HG02884 (cell line): ENCODE data around the gene MUC7.
"Not testable (repeated sequence)": the region's sequence is repeated elsewhere in the genome, so short reads cannot be mapped to it uniquely, and the experiment has no call there.

Experiments
- ATAC-seq: cut with Tn5 transposase; IDR thresholded peaks from one replicate; pipeline ENCODE4 v1.9.1; 2021; ENCODE audit warnings: mild to moderate bottlenecking, moderate library complexity; ENCODE audit not compliant: unreplicated experiment

MUC7 gene

GRCh38 chr4:70471897-70472296, at the start of gene MUC7:
MUC7 (plus strand) TSS chr4:70472197; CDS start chr4:70474022, 1,825 bp downstream.
- ATAC-seq, result no peak

DNA sequence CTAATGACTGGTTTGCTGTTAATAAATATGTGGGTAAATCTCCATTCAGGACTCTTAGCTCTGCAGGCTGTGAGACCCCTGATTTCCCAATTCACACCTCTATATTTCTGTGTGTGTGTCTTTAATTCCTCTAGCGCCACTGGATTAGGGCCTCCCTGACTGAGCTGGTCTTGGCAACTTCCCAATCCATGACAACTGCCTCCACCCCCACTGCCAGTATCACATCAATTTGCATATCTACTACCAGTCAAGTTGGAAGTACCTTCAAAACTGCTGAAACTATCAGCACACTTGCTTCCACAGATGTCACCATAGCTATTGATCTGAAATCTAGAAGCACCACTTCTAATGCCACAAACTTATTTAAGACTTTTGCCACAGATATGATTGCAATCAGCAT, 46.7 kb upstream of the MUC7 start:
- no peak for ATAC-seq

DNA sequence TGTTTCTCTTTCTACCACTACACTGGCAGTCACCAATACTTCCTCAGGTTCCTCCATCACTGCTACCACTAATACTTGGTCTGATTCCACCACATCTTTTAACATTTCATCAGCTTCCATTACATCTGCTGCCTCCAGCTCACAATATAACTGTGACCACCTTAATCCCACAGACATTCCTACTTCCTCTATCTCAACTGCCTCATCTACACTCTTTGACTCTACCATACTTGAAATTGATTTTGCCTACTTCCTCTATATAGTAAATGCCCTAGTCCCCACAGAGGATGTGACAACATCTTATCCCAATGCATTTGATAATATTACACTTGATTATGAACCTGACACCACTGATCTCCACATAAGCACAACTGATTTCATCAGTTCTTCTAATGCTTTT, 45.2 kb upstream of the MUC7 start:
- no peak for ATAC-seq

- no peak for ATAC-seq
Observed at GRCh38 chr4:70437197-70437596, 34.8 kb upstream of the MUC7 start.

GRCh38 chr4:70442474-70442873, 29.5 kb upstream of the MUC7 start:
- ATAC-seq, result no peak

GRCh38 chr4:70443329-70443728, 28.7 kb upstream of the MUC7 start:
- no peak for ATAC-seq

DNA sequence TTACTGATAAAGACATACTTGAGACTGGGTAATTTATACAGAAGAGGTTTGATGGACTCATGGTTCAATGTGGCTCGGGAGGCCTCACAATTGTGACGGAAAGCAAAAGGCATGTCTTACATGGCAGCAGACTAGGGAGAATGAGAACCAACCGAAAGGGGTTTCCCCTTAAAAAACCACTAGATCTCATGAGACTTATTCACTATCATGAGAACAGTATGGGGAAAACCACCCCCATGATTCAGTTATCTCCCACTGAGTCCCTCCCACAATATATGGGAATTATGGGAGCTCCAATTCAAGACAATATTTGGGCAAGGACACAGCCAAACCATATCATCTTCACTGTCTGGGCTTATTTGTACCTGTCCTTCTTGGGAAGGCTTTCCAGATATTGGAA, 22.8 kb upstream of the MUC7 start:
- peak; percentile 84 for ATAC-seq

DNA sequence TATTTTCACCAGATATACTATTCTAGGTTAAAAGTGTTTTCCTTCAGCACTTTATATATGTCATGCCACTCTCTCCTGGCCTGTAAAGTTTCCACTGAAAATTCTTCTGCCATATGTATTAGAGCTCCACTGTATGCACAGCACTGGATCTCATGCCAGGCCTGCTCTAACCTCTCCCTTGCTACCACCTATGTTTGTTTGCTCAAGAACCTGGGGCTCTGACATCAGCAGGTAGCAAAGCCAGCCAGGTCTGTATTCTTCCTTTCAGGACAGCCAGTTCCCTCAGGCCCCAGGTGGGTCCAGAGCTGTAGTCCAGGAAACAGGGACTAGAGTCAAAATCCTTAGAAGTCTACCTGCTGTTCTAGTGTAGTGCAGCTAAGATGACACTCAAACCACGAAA, 19.1 kb upstream of the MUC7 start:
- no peak for ATAC-seq

DNA sequence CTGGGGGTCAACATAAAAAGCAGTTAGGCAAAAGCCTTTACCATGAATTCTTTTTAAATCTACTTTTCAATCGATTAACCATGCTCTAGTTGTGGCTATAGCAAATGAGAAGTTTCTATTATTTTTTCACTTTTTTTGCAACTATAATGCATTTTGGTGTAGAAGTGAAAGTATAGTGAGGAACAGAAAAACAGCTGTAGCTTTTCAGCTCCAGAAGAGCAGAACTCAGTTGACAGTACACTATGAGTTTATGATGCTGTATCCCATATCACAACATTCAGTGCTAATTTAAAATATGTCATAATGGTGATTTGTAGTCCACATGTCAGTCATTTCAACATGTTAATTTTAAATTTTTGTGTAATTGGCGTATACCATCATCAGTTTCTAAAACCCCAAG, 8.7 kb upstream of the MUC7 start:
- ATAC-seq, result no peak

GRCh38 chr4:70473679-70474078, 1.7 kb downstream of the MUC7 start:
- no peak for ATAC-seq

DNA sequence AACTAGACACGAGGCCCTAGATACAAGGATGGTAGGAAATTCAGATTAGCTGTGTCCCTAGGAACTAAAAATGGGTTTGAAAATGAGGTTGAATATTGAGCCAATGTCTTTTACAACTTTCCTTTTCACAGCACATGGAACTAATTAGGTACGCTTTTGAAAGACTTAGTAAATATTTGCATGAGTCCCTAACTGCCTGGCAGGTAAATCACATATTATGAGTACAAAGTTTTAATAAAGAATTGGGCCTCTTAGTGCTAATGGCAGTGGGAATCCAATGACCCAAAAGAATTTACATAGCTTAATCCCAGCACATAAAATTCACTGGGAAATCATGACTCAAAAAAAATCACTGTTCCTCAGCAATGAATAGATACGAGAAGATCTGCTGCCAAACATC, 16.8 kb downstream of the MUC7 start:
- ATAC-seq, result no peak

GRCh38 chr4:70496231-70496630, 24.2 kb downstream of the MUC7 start:
- no peak for ATAC-seq

- not testable (repeated sequence) for ATAC-seq
Observed at GRCh38 chr4:70501838-70502237, 29.8 kb downstream of the MUC7 start.

GRCh38 chr4:70504733-70505132, 32.7 kb downstream of the MUC7 start:
- peak; percentile 29 for ATAC-seq

DNA sequence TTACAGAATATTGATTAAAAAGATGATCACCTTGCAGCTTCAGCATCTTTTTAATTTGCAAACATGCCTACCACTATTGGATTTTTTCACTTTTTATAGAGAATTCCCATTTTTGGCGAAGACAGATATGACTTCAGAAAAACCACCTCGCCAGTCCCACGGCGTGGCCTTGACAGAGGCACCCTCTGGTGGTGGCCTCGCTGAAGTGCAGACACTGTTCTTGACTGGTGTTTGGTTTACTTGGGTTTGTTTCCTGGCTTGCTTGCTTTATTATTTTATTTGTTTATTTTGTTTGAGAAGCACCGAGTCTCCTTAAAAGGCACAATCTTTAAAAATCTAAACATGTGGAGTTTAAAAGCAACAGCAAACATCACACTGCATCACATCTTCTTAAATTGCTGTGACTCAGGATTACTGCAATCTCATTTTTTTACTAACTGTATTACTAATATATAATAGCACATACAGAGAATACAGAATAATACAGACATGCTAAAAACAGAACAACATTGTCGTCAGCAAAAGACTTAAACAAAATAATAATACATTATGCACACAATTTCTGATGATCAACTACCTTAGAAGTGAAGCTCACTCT, 33.3 kb downstream of the MUC7 start:
- peak; percentile 96 for ATAC-seq

- no peak for ATAC-seq
Observed at GRCh38 chr4:70508801-70509200, 36.8 kb downstream of the MUC7 start.

DNA sequence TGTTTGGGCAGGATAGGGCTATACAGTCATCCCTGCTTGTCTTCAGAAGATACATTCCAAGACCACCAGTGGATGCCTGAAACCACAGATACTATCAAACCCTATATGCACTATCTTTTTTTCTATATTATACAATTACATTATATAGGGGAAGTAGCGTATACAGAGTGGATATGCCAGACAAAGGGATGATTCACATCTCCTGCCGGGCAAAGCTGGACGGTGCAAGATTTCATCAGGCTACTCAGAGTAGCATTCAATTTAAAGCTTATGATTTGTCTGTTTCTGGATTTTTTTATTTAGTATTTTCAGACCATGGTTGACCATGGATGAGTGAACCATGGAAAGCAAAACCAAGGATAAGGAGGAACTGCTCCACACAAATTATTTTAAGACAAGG, 39.4 kb downstream of the MUC7 start:
- no peak for ATAC-seq

- no peak for ATAC-seq
Observed at GRCh38 chr4:70515367-70516250, 43.6 kb downstream of the MUC7 start.

DNA sequence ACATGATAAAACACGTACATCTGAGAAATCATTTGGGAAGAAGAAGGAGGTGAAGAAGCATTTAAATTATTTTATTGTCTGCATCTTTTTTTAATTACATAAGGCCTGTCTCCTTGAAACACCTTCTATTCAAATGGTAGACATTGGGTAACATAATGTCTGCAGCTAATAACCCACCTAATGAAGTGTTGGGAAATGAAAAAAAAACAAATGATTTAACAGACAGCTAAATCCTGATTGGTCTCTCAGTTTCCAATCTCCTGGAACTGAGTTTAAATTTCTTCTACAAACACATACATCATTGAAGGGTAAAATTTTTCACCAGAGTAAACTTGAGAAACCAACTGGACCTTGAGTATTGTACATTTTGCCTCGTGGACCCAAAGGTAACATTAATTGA, 46.3 kb downstream of the MUC7 start, which contains the start of gene AMTN:
TSS of gene AMTN (plus strand) at position 301 of the 400 bp plus-strand sequence. CDS start 209 bp downstream, outside the sequence.
- ATAC-seq, result no peak

DNA sequence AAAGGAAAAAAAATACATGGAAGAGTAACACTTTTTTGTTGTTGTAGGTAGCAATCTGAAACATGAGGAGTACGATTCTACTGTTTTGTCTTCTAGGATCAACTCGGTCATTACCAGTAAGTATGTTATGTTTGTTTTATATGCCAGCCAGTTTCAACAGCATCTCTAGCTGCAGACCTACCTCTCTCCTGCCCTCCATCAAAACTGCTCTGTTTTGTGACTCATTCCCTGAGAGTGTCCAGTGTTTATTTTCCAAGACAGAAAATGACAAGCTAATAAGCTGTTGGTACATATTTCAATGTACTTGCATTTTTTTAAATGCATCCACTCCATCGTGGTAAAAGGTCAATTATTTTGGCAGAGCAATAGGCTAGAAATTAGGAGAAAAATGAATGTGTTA, 46.7 kb downstream of the MUC7 start:
- no peak for ATAC-seq

GRCh38 chr4:70522626-70523025, 50.6 kb downstream of the MUC7 start:
- ATAC-seq, result no peak

DNA sequence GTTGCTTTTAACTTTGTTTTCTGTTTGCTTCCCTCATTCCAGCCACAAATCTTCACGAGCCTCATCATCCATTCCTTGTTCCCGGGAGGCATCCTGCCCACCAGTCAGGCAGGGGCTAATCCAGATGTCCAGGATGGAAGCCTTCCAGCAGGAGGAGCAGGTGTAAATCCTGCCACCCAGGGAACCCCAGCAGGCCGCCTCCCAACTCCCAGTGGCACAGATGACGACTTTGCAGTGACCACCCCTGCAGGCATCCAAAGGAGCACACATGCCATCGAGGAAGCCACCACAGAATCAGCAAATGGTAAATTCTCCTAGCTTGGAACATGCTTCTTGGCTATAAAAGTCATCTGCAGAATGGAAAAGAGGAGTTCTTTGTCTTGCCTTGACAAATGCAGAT, 59.0 kb downstream of the MUC7 start:
- no peak for ATAC-seq
